BLaER1 (cell line): ENCODE data around the gene DTWD2.
"Not testable (repeated sequence)": the region's sequence is repeated elsewhere in the genome, so short reads cannot be mapped to it uniquely, and the experiment has no call there.

Source experiments
- H3K27ac ChIP-seq: shearing (Covaris generic); formaldehyde crosslinking; 2 replicates; pipeline ENCODE4 v1.8.1; 2022
- H3K27me3 ChIP-seq: shearing (Covaris generic); formaldehyde crosslinking; 2 replicates; pipeline ENCODE4 v1.8.1; 2022
- H3K36me3 ChIP-seq: shearing (Covaris generic); formaldehyde crosslinking; 2 replicates; pipeline ENCODE4 v1.8.1; 2022
- H3K4me1 ChIP-seq: shearing (Covaris generic); formaldehyde crosslinking; 2 replicates; pipeline ENCODE4 v1.8.1; 2022
- H3K4me2 ChIP-seq: shearing (Covaris generic); formaldehyde crosslinking; 2 replicates; pipeline ENCODE4 v1.8.1; 2022
- H3K4me3 ChIP-seq: shearing (Covaris generic); formaldehyde crosslinking; 2 replicates; pipeline ENCODE4 v1.8.1; 2022
- H3K9ac ChIP-seq: shearing (Covaris generic); formaldehyde crosslinking; 2 replicates; pipeline ENCODE4 v1.8.1; 2022
- H3K9me3 ChIP-seq: shearing (Covaris generic); formaldehyde crosslinking; 2 replicates; pipeline ENCODE4 v1.8.1; 2022
- H4K20me1 ChIP-seq: shearing (Covaris generic); formaldehyde crosslinking; 2 replicates; pipeline ENCODE4 v1.8.1; 2022
- Cebpa-rat ChIP-seq: shearing (Covaris generic); IDR thresholded peaks from 2 replicates; pipeline ENCODE4 v1.8.1; 2022

Gene DTWD2

GRCh38 chr5:118996098-118996497 lies 7.8 kb upstream of the DTWD2 start:
- Histone ChIP-seq H3K9me3 (peaks cover 66% of the 10 kb centered on the region), H3K4me3 (no peak overlapping the region)

DNA sequence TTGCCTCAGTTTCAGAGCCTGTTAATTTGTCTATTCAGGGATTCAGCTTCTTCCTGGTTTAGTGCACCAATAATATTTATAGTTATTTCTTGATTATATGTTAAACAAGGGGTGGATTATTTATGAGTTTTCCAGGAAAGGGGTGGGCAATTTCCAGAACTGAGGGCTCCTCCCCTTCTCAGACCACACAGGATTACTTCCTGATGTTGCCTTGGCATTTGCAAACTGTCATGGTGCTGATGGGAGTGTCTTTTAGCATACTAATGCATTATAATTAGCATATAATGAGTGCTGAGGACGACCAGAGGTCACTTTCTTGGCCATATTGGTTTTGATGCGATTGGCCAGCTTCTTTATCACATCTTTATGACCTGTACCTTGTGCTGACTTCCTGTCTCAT lies 6.2 kb upstream of the DTWD2 start:
- Histone ChIP-seq H3K4me1 (peaks cover 12% of the 10 kb centered on the region), H3K27ac (no peak overlapping the region), H3K9ac (no peak overlapping the region), H3K9me3 (peaks cover 51% of the 10 kb centered on the region), H3K36me3 (no peaks in the 10 kb centered on the region), H3K4me2 (no peak overlapping the region), H4K20me1 (no peaks in the 10 kb centered on the region), H3K27me3 (no peaks in the 10 kb centered on the region), H3K4me3 (no peak overlapping the region)
- no peak for TF ChIP-seq Cebpa-rat

More at GRCh38 chr5:118996098-118996497, 7.8 kb upstream of the DTWD2 start:
- no peaks in the 10 kb centered on the region for H3K27me3 ChIP-seq
- H3K4me1 ChIP-seq = no peaks in the 10 kb centered on the region
- no peaks in the 10 kb centered on the region for H3K36me3 ChIP-seq
- H4K20me1 ChIP-seq = no peaks in the 10 kb centered on the region
- H3K27ac ChIP-seq = no peak overlapping the region
- H3K9ac ChIP-seq = no peak overlapping the region
- H3K4me2 ChIP-seq = no peak overlapping the region
- no peak for TF ChIP-seq Cebpa-rat

GRCh38 chr5:118993118-118993517 lies 4.8 kb upstream of the DTWD2 start:
- H3K27me3 ChIP-seq, H3K36me3 ChIP-seq, H3K27ac ChIP-seq, H3K4me3 ChIP-seq, H3K4me2 ChIP-seq, H4K20me1 ChIP-seq, H3K9ac ChIP-seq: not testable (repeated sequence)
- H3K4me1 ChIP-seq = peaks cover 23% of the 10 kb centered on the region
- H3K9me3 ChIP-seq = peaks cover 36% of the 10 kb centered on the region

DNA sequence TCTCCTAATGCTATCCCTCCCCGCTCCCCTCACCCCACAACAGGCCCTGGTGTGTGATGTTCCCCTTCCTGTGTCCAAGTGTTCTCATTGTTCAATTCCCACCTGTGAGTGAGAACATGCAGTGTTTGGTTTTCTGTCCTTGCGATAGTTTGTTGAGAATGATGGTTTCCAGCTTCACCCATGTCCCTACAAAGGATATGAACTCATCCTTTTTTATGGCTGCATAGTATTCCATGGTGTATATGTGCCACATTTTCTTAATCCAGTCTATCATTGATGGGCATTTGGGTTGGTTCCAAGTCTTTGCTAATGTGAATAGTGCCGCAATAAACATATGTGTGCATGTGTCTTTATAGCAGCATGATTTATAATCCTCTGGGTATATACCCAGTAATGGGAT lies 3.7 kb upstream of the DTWD2 start:
- H3K4me2 ChIP-seq, H3K36me3 ChIP-seq, H4K20me1 ChIP-seq, H3K27ac ChIP-seq, H3K27me3 ChIP-seq, H3K9ac ChIP-seq, H3K4me3 ChIP-seq: not testable (repeated sequence)
- Histone ChIP-seq H3K9me3 (peaks cover 27% of the 10 kb centered on the region), H3K4me1 (peaks cover 32% of the 10 kb centered on the region)

- Histone ChIP-seq H3K9me3 (peaks cover 12% of the 10 kb centered on the region), H3K9ac (no peak overlapping the region), H4K20me1 (no peaks in the 10 kb centered on the region), H3K4me3 (no peak overlapping the region), H3K27ac (no peak overlapping the region), H3K4me2 (peak overlapping the region; percentile 81; the same call in 1 of the 2 replicates), H3K36me3 (no peaks in the 10 kb centered on the region), H3K27me3 (no peaks in the 10 kb centered on the region), H3K4me1 (peaks cover 39% of the 10 kb centered on the region)
- TF ChIP-seq Cebpa-rat = no peak
Observed at GRCh38 chr5:118990582-118990981, 2.2 kb upstream of the DTWD2 start.

DNA sequence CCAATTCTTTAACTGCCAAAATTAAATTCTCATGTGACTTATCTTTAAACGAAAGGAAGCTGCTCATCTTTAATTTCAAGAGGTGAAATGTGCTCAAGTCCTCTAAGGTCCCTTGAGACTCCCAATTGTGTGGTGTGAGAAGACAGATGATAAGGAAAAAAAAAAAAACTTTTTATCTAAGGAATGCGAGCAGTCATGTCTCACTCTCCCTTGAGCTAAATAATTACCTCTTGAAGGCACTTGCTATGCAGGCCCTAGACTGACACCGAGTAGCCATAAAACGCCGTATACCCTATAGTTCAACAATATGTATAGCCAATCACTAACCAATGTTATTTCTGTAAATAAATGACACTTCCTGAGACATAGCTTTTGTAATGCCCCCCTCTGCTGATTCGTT lies 1.5 kb upstream of the DTWD2 start:
- no peaks in the 10 kb centered on the region for H3K36me3 ChIP-seq

GRCh38 chr5:118988866-118989180 lies 476 bp upstream of the DTWD2 start:
- peak overlapping the region; percentile 80 for H3K4me3 ChIP-seq
- H3K27ac ChIP-seq = peak overlapping the region; percentile 89; the same call in 1 of the 2 replicates
- H3K9ac ChIP-seq = peak overlapping the region; percentile 89

More for the DNA sequence above, 1.5 kb upstream of the DTWD2 start:
- H3K9ac ChIP-seq = no peak overlapping the region
- H3K4me1 ChIP-seq = peaks cover 39% of the 10 kb centered on the region
- no peak for TF ChIP-seq Cebpa-rat
- H3K27me3 ChIP-seq = no peaks in the 10 kb centered on the region
- H3K4me3 ChIP-seq = no peak overlapping the region
- no peaks in the 10 kb centered on the region for H4K20me1 ChIP-seq
- peaks cover 5% of the 10 kb centered on the region for H3K9me3 ChIP-seq
- H3K4me2 ChIP-seq = peak overlapping the region; percentile 81
- no peak overlapping the region for H3K27ac ChIP-seq

GRCh38 chr5:118984602-118985001 lies 3.7 kb downstream of the DTWD2 start:
- TF ChIP-seq Cebpa-rat = no peak

More at GRCh38 chr5:118988866-118989180, 476 bp upstream of the DTWD2 start:
- no peak for TF ChIP-seq Cebpa-rat
- no peaks in the 10 kb centered on the region for H4K20me1 ChIP-seq
- H3K27me3 ChIP-seq = no peaks in the 10 kb centered on the region
- peak overlapping the region; percentile 81 for H3K4me2 ChIP-seq
- H3K4me1 ChIP-seq = peaks cover 39% of the 10 kb centered on the region
- H3K9me3 ChIP-seq = no peaks in the 10 kb centered on the region
- H3K36me3 ChIP-seq = no peaks in the 10 kb centered on the region

DNA sequence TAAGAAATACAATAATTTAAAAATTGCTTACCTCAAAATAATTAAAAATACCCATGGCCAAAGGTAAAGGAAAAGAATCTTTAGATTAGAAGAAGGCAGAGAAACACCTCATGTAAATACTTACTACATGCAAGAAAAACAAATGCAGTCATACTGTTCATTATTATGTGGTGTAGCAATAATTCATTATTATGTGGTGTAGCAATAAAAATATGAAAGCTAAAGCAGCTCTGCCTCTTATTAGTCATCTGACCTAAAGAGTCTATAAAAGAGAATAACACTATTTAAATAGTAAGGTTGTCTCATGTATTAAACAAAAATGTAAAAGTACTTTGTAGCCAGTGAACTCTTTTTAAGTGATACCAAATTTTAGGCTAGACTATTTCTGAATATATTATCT lies 6.6 kb downstream of the DTWD2 start:
- no peak overlapping the region for H3K27ac ChIP-seq
- no peak for TF ChIP-seq Cebpa-rat
- peaks cover 16% of the 10 kb centered on the region for H3K9me3 ChIP-seq
- H3K4me2 ChIP-seq = no peak overlapping the region
- no peak overlapping the region for H3K4me3 ChIP-seq
- no peak overlapping the region for H3K9ac ChIP-seq
- no peaks in the 10 kb centered on the region for H3K36me3 ChIP-seq
- H3K4me1 ChIP-seq = peaks cover 5% of the 10 kb centered on the region
- no peaks in the 10 kb centered on the region for H3K27me3 ChIP-seq
- H4K20me1 ChIP-seq = no peaks in the 10 kb centered on the region

More at GRCh38 chr5:118984602-118985001, 3.7 kb downstream of the DTWD2 start:
- Histone ChIP-seq H3K9me3 (no peaks in the 10 kb centered on the region), H3K36me3 (no peaks in the 10 kb centered on the region), H3K4me2 (no peak overlapping the region), H3K27me3 (no peaks in the 10 kb centered on the region), H3K9ac (no peak overlapping the region), H3K4me3 (no peak overlapping the region), H4K20me1 (no peaks in the 10 kb centered on the region), H3K4me1 (peaks cover 27% of the 10 kb centered on the region), H3K27ac (no peak overlapping the region)

DNA sequence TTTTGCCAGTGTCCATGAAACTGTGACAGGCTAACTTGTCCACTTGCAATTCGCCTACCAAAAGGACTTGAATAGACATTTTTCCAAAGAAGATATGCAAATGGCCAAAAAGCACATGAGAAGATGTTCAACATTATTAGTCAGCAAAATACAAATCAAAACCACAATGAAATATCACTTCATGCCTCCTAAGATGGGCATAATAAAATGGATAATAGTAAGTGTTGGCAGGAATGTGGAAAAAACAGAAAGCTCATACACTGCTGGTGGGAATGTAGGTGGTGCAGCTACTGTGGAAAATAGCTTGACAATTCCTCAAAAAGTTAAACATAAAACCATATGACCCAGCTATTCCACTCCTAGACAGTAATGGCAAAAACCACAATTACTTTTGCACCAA lies 7.9 kb downstream of the DTWD2 start:
- H3K27ac ChIP-seq = no peak overlapping the region
- no peaks in the 10 kb centered on the region for H3K27me3 ChIP-seq
- peaks cover 16% of the 10 kb centered on the region for H3K9me3 ChIP-seq
- no peak overlapping the region for H3K4me2 ChIP-seq
- H3K9ac ChIP-seq = no peak overlapping the region
- no peaks in the 10 kb centered on the region for H3K36me3 ChIP-seq
- no peaks in the 10 kb centered on the region for H3K4me1 ChIP-seq
- no peak for TF ChIP-seq Cebpa-rat
- no peaks in the 10 kb centered on the region for H4K20me1 ChIP-seq
- H3K4me3 ChIP-seq = no peak overlapping the region

GRCh38 chr5:118980017-118980416 lies 8.3 kb downstream of the DTWD2 start:
- H3K27me3 ChIP-seq = no peaks in the 10 kb centered on the region
- H3K27ac ChIP-seq = no peak overlapping the region
- H3K4me3 ChIP-seq = no peak overlapping the region
- peaks cover 16% of the 10 kb centered on the region for H3K9me3 ChIP-seq
- TF ChIP-seq Cebpa-rat = no peak
- no peaks in the 10 kb centered on the region for H4K20me1 ChIP-seq
- H3K9ac ChIP-seq = no peak overlapping the region
- H3K4me1 ChIP-seq = no peaks in the 10 kb centered on the region
- no peak overlapping the region for H3K4me2 ChIP-seq
- no peaks in the 10 kb centered on the region for H3K36me3 ChIP-seq

- H3K4me2 ChIP-seq, H3K9ac ChIP-seq, H3K4me3 ChIP-seq, H3K27me3 ChIP-seq, H3K36me3 ChIP-seq, H3K27ac ChIP-seq, H4K20me1 ChIP-seq, H3K4me1 ChIP-seq: not testable (repeated sequence)
- H3K9me3 ChIP-seq = peaks cover 37% of the 10 kb centered on the region
Observed at GRCh38 chr5:118973779-118974445, 14.4 kb downstream of the DTWD2 start.
